Measurements from ENCODE around the gene AHSA1. TPM values are rescaled to one million over a fixed set of nuclear protein-coding genes. Genes with fewer than 3 reads are reported as not detected.

Gene AHSA1
- total and polyA plus RNA-seq, 10 of the 15 experiments (the other 5 are each of a cell fraction or from before 2014, with no cell fraction given), result 51.8 to 295 (median 201) TPM

DNA sequence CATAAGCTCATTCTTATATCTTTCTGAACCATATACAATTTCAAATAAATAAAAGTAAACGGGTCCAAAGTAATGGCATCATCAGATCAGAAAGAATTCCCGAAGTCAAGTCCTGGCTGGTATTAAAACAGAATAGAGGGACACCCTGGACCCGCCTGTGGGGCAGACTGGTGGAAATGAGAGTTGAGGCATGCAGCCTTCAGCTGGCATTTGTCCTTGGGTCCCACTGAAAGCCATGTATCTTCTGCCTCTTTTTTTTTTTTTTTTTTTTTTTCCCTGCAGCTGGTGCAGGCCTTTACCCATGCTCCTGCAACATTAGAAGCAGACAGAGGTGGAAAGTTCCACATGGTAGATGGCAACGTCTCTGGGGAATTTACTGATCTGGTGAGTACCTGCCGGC, 9.9 kb downstream of the AHSA1 start (continued):
- TF ChIP-seq, protein P1, sequence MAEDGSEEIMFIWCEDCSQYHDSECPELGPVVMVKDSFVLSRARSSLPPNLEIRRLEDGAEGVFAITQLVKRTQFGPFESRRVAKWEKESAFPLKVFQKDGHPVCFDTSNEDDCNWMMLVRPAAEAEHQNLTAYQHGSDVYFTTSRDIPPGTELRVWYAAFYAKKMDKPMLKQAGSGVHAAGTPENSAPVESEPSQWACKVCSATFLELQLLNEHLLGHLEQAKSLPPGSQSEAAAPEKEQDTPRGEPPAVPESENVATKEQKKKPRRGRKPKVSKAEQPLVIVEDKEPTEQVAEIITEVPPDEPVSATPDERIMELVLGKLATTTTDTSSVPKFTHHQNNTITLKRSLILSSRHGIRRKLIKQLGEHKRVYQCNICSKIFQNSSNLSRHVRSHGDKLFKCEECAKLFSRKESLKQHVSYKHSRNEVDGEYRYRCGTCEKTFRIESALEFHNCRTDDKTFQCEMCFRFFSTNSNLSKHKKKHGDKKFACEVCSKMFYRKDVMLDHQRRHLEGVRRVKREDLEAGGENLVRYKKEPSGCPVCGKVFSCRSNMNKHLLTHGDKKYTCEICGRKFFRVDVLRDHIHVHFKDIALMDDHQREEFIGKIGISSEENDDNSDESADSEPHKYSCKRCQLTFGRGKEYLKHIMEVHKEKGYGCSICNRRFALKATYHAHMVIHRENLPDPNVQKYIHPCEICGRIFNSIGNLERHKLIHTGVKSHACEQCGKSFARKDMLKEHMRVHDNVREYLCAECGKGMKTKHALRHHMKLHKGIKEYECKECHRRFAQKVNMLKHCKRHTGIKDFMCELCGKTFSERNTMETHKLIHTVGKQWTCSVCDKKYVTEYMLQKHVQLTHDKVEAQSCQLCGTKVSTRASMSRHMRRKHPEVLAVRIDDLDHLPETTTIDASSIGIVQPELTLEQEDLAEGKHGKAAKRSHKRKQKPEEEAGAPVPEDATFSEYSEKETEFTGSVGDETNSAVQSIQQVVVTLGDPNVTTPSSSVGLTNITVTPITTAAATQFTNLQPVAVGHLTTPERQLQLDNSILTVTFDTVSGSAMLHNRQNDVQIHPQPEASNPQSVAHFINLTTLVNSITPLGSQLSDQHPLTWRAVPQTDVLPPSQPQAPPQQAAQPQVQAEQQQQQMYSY (CRISPR knock-in tag; IDR thresholded peaks at IDR 0.05), result no peak

DNA sequence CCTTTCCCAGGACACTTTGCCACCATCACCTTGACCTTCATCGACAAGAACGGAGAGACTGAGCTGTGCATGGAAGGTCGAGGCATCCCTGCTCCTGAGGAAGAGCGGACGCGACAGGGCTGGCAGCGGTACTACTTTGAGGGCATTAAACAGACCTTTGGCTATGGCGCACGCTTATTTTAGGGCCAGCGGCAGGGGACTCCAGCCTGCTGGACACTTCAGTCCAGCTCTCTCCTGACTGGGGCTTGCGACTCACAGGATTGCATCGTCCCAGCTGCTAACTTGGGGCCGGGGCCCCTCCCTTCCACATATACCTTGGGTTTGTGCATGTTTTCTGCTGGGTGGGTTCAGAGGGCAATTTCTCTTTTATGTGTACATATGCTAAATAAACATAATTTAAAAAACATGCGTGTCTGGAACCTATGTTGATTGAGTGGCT, 11.2 kb downstream of the AHSA1 start:
- H3K27me3 ChIP-seq (replicated peaks in 1 of 2; ENCODE audit: control insufficient read depth in 2 of 2, insufficient read depth in 2 of 2, low read length in 1 of 2), result no peaks in the 10 kb centered on the region
- no peak overlapping the region for H3K4me2 ChIP-seq (ENCODE audit: control insufficient read depth, insufficient read depth)
- H3K27ac ChIP-seq (ENCODE audit: control insufficient read depth, insufficient read depth), result no peak overlapping the region
- H3K9ac ChIP-seq (ENCODE audit: control insufficient read depth, insufficient read depth, low read length), result no peak overlapping the region
- ATAC-seq, result no peak
- POLR2A ChIA-PET, result no interaction called here
- H3K36me3 ChIP-seq (ENCODE audit: control insufficient read depth in 2 of 2, insufficient read depth in 2 of 2, low read length in 1 of 2), result peaks cover 9 to 31% of the 10 kb centered on the region in 2 experiments
- CTCF ChIA-PET, result interaction anchor here (0.6 to 2.8 kb wide), 3 partner anchors 10 to 59 kb away, joined by 3 to 26 read pairs (median 3); no protein-coding TSS in a partner anchor
- no peak overlapping the region for H3K4me3 ChIP-seq
- H3K4me1 ChIP-seq (ENCODE audit: control insufficient read depth, insufficient read depth, low read length), result no peaks in the 10 kb centered on the region
- intact Hi-C loops (cut with micrococcal nuclease; ENCODE audit: unreplicated experiment) (no loop called here), in situ Hi-C loops (cut with MboI) (no loop called here)
- BruUV-seq (replicated peaks), result no TSS peak
- H3K9me3 ChIP-seq (replicated peaks; ENCODE audit: control insufficient read depth, insufficient read depth, low read length), result no peaks in the 10 kb centered on the region
- RAD21 ChIA-PET (ENCODE audit: unreplicated experiment), result no interaction called here
- no peaks in the 10 kb centered on the region for H4K20me1 ChIP-seq (ENCODE audit: control insufficient read depth, insufficient read depth)
- DNase-seq (ENCODE audit: low read depth, low spot score), result no peak
- TF ChIP-seq MEF2A (IDR thresholded peaks at IDR 0.05; ENCODE audit: insufficient read depth, low read depth, low read length), result no peak
- no peaks in the 10 kb centered on the region for H3K79me2 ChIP-seq (ENCODE audit: control insufficient read depth, insufficient read depth, low read length)
- 95% methylated on average over 14 of the region's 14 CpGs for WGBS (ENCODE audit: insufficient coverage, insufficient replicate concordance, low lambda C conversion rate, missing lambda C conversion rate)
- SMC1A ChIA-PET (ENCODE audit: uncharacterized antibody, unreplicated experiment), result interaction anchor here (2.8 kb wide), 1 partner anchor 10 kb away, joined by 12 read pairs; no protein-coding TSS in a partner anchor
- H2AFZ ChIP-seq (ENCODE audit: control insufficient read depth, low read depth, low read length), result no peak overlapping the region
- FAIRE-seq, result no peak

All from GM12878 (cell line).